Thyroid gland (tissue), 4 donors: ENCODE data around the gene FKRP. TPM values are rescaled to one million over a fixed set of nuclear protein-coding genes. Genes with fewer than 3 reads are reported as not detected.

ENCODE experiments used
- DNase-seq, 2 donors: peaks; one replicate each; pipeline ENCODE4 v3.0.0-alpha.2; 2019
- H3K27ac ChIP-seq, 3 donors: fragments of 200-600 bp; sonication (generic); 1 replicate in 2 of 3; 2 replicates in 1 of 3; pipeline ENCODE4 v1.5.1; 2016 to 2019; ENCODE audit warnings: mild to moderate bottlenecking in 1 of 3, moderate library complexity in 1 of 3
- H3K27me3 ChIP-seq: fragments of 200-600 bp; sonication (generic); one replicate; pipeline ENCODE4 v1.5.1; 2019
- H3K36me3 ChIP-seq, 2 donors: fragments of 200-600 bp; sonication (generic); one replicate each; pipeline ENCODE4 v1.5.1; 2016 to 2019
- H3K4me1 ChIP-seq, 2 donors: fragments of 200-600 bp; sonication (generic); one replicate each; pipeline ENCODE4 v1.5.1; 2017 to 2019
- H3K4me3 ChIP-seq, 3 donors: fragments of 200-600 bp; sonication (generic); replicated peaks in 1 of 3; 1 replicate in 2 of 3; 2 replicates in 1 of 3; pipeline ENCODE4 v1.5.1; 2016; ENCODE audit warnings: mild to moderate bottlenecking in 1 of 3
- H3K9me3 ChIP-seq: fragments of 200-600 bp; sonication (generic); one replicate; pipeline ENCODE4 v1.5.1; 2017
- POLR2A ChIP-seq, 2 donors: fragments of 450-650 bp; IDR thresholded peaks; one replicate each; pipeline ENCODE4 v1.6.1; 2017; ENCODE audit warnings: antibody characterized with exemption in 2 of 2, mild to moderate bottlenecking in 2 of 2, moderate library complexity in 1 of 2
- WGBS, 2 donors: methylation state at CpG; one replicate each; pipeline ENCODE4 v1.1.5; 2017; 5-methylcytosine and 5-hydroxymethylcytosine counted together
- intact Hi-C: fragments of 100-400 bp; cut with DNase I; formaldehyde crosslinking; loops from one replicate; pipeline ENCODE4 v1.15.1; 2023
- total RNA-seq, 4 donors: library from RNA; depleted of rRNA; stranded (reverse); fragments of >200 nt; gene quantifications; one replicate each; pipeline ENCODE4 v1.2.3, GENCODE V29; 2016
- TF ChIP-seq, protein P1 (sequence below), 6 experiments: fragments of 200-600 bp in 3 of 6; fragments of 450-650 bp in 3 of 6; sonication (generic) in 3 of 6; IDR thresholded peaks; one replicate each; pipeline ENCODE4 v1.5.1; 2016 to 2019; ENCODE audit warnings: antibody characterized with exemption in 6 of 6, mild to moderate bottlenecking in 2 of 6, inconsistent platforms in 1 of 6, moderate library complexity in 1 of 6

FKRP gene
- total RNA-seq, 4 donors from 2014 or later, result 20.1 to 40.1 (median 23.1) TPM

DNA sequence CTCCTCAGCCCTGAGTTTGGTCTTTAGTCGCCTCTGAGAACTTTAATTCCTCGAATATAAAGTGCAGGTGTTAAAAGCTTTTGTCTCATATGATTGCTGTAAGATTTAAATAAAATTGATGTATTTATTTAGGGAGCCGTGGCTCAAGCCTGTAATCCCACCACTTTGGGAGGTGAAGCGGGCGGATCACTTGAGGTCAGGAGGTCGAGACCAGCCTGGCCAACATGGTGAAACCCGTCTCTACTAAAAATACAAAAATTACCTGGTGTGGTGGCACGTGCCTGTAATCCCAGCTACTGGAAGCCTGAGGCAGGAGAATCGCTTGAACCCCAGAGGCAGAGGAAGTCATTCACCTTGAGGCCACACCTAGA, 43.1 kb downstream of the FKRP start:
- Histone ChIP-seq H3K36me3 (no peaks in the 10 kb centered on the region), H3K27ac (no peak overlapping the region), H3K4me3 (no peak overlapping the region), H3K4me1 (peaks cover 12 to 36% of the 10 kb centered on the region in 2 donors), H3K9me3 (no peaks in the 10 kb centered on the region), H3K27me3 (no peaks in the 10 kb centered on the region)
- WGBS, 2 donors, result 56 to 64% methylated on average over 9 of the region's 9 CpGs
- no peak for TF ChIP-seq POLR2A (IDR thresholded peaks at IDR 0.05)
- TF ChIP-seq, protein P1, sequence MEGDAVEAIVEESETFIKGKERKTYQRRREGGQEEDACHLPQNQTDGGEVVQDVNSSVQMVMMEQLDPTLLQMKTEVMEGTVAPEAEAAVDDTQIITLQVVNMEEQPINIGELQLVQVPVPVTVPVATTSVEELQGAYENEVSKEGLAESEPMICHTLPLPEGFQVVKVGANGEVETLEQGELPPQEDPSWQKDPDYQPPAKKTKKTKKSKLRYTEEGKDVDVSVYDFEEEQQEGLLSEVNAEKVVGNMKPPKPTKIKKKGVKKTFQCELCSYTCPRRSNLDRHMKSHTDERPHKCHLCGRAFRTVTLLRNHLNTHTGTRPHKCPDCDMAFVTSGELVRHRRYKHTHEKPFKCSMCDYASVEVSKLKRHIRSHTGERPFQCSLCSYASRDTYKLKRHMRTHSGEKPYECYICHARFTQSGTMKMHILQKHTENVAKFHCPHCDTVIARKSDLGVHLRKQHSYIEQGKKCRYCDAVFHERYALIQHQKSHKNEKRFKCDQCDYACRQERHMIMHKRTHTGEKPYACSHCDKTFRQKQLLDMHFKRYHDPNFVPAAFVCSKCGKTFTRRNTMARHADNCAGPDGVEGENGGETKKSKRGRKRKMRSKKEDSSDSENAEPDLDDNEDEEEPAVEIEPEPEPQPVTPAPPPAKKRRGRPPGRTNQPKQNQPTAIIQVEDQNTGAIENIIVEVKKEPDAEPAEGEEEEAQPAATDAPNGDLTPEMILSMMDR (IDR thresholded peaks at IDR 0.05), result no peak
- DNase-seq, result no peak
- intact Hi-C loops, result no loop called here

DNA sequence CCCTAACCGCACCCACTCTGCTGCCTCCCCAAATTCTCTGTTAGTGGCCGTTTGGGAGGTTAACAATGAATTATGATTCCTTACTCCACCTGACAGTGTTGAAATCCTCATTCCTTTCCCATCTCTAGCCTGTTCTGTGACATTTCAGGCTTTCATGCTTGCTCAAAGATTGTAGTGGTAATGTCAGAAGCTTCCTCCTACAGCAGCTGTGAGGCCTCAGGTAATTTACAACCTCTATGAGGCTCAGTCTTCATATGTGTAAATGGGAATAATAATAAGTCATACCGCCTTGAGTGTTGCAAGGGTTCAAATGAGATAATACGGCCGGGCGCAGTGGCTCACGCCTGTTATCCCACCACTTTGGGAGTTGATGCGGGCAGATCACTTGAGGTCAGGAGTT, 43.5 kb downstream of the FKRP start:
- Histone ChIP-seq H3K36me3 (no peaks in the 10 kb centered on the region), H3K9me3 (no peaks in the 10 kb centered on the region), H3K4me3 (no peak overlapping the region), H3K27me3 (no peaks in the 10 kb centered on the region), H3K27ac (no peak overlapping the region), H3K4me1 (peaks cover 12 to 32% of the 10 kb centered on the region in 2 donors)
- DNase-seq, result no peak
- TF ChIP-seq, protein P1 (IDR thresholded peaks at IDR 0.05), result no peak
- no peak for TF ChIP-seq POLR2A (IDR thresholded peaks at IDR 0.05)
- intact Hi-C loops, result no loop called here
- WGBS, 2 donors, result 85 to 93% methylated on average over 8 of the region's 8 CpGs

DNA sequence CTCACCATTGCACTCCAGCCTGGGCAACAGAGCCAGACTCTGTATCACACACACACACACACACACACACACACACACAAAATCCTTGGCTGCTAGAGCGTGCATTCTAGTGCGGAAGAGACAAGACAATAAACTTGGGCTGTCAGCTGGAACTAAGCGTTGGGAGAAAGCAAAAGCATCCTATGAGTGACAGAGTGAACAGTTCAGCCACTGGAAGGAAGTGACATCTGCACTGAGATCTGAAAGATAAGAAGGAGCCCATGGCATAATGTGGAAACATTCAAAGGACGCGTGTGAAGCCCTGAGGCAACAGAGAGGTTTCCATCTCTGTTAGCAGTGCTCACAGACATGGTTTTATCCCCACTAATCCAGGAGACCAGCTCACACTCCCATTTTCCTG, 46.1 kb downstream of the FKRP start:
- 67 to 70% methylated on average over 5 of the region's 5 CpGs for WGBS, 2 donors
- Histone ChIP-seq H3K4me1 (peaks cover 9 to 27% of the 10 kb centered on the region in 2 donors), H3K27me3 (no peaks in the 10 kb centered on the region), H3K36me3 (no peaks in the 10 kb centered on the region), H3K27ac (no peak overlapping the region), H3K4me3 (no peak overlapping the region), H3K9me3 (no peaks in the 10 kb centered on the region)
- intact Hi-C loops, result no loop called here
- DNase-seq, result no peak
- TF ChIP-seq POLR2A (IDR thresholded peaks at IDR 0.05), result no peak
- TF ChIP-seq, protein P1 (IDR thresholded peaks at IDR 0.05), result no peak

DNA sequence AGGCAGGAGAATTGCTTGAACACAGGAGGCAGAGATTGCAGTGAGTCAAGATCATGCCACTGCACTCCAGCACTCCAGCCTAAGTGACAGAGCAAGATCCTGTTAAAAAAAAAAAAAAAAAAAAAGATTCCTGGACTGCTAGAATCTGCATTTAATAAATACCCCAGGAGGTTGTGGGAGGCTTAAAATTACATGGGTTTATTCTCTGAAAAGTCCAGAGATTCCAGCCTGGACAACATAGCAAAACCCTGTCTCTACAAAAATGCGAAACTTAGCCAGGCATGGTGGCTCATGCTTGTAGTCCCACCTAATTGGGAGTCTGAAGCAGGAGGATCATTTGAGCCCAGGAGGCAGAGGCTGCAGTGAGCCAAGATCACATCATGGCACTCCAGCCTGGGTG, 52.0 kb downstream of the FKRP start:
- WGBS, 2 donors, result 100% methylated on average over 1 of the region's 1 CpG
- intact Hi-C loops, result no loop called here
- no peaks in the 10 kb centered on the region for H3K36me3 ChIP-seq
- no peak overlapping the region for H3K27ac ChIP-seq
- H3K9me3 ChIP-seq, result no peaks in the 10 kb centered on the region
- no peak for TF ChIP-seq POLR2A (IDR thresholded peaks at IDR 0.05)
- no peak overlapping the region for H3K4me3 ChIP-seq
- DNase-seq, result no peak
- H3K27me3 ChIP-seq, result no peaks in the 10 kb centered on the region
- H3K4me1 ChIP-seq, result peaks cover 0 to 13% of the 10 kb centered on the region in 2 donors

DNA sequence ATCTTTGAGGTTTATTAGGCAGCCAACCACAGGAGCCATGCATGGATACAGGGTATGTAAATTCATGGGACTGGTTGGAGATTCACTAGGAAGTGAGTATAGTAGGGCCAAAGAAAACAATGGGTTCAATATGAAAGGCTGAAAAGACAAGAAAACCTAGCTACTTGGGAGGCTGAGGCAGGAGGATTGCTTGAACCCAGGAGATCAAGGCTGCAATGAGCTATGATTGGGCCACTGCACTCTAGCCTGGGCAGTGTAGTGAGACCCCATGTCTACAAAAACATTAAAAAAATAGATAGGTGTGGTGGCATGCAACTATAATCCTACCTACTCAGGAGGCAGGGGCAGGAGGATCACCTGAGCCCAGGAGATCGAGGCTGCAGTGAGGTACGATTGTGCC, 52.9 kb downstream of the FKRP start:
- DNase-seq, result no peak

More for the DNA sequence above, 52.9 kb downstream of the FKRP start:
- peaks cover 0 to 6% of the 10 kb centered on the region in 2 donors for H3K4me1 ChIP-seq
- intact Hi-C loops, result no loop called here
- H3K9me3 ChIP-seq, result no peaks in the 10 kb centered on the region
- H3K36me3 ChIP-seq, result no peaks in the 10 kb centered on the region
- no peak overlapping the region for H3K4me3 ChIP-seq
- WGBS, 2 donors, result 95 to 100% methylated on average over 2 of the region's 2 CpGs
- H3K27me3 ChIP-seq, result no peaks in the 10 kb centered on the region
- no peak overlapping the region for H3K27ac ChIP-seq
- TF ChIP-seq POLR2A (IDR thresholded peaks at IDR 0.05), result no peak
- TF ChIP-seq, protein P1 (IDR thresholded peaks at IDR 0.05), result no peak
